Osteoblast (primary cell): Measurements from ENCODE around the gene F8. TPM values are rescaled to one million over a fixed set of nuclear protein-coding genes. Genes with fewer than 3 reads are reported as not detected.

ENCODE experiments used
- DNase-seq: peaks from one replicate; pipeline ENCODE4 v3.0.0; 2011; ENCODE audit warnings: low spot score, mixed read lengths; ENCODE audit not compliant: insufficient read length; ENCODE audit errors: missing footprints
- H2AFZ ChIP-seq: 2 replicates; pipeline ENCODE4 v1.6.0; 2011; ENCODE audit warnings: mild to moderate bottlenecking, low read length
- H3K27ac ChIP-seq: 2 replicates; pipeline ENCODE4 v1.5.1; 2011; ENCODE audit warnings: mild to moderate bottlenecking, low read depth, low read length, moderate library complexity
- H3K27me3 ChIP-seq: 2 replicates; pipeline ENCODE4 v1.6.0; 2012; ENCODE audit warnings: mild to moderate bottlenecking, control low read depth, inconsistent platforms, low read length, moderate library complexity; ENCODE audit not compliant: insufficient read depth
- H3K36me3 ChIP-seq: 2 replicates; pipeline ENCODE4 v1.5.1; 2011; ENCODE audit warnings: mild to moderate bottlenecking, low read length, control low read depth, moderate library complexity; ENCODE audit not compliant: insufficient read depth
- H3K4me1 ChIP-seq: 2 replicates; pipeline ENCODE4 v1.5.1; 2011; ENCODE audit warnings: mild to moderate bottlenecking, low read length, control low read depth, moderate library complexity; ENCODE audit not compliant: insufficient read depth
- H3K4me2 ChIP-seq: 2 replicates; pipeline ENCODE4 v1.6.0; 2011; ENCODE audit warnings: mild to moderate bottlenecking, low read length; ENCODE audit not compliant: insufficient read depth
- H3K4me3 ChIP-seq: fragments of 200-600 bp; sonication (generic); 3 replicates; pipeline ENCODE4 v1.5.1; 2012; ENCODE audit warnings: mild to moderate bottlenecking, low read length, inconsistent platforms; ENCODE audit not compliant: insufficient read depth
- H3K79me2 ChIP-seq: 2 replicates; pipeline ENCODE4 v1.6.0; 2012; ENCODE audit warnings: mild to moderate bottlenecking, low read length, control low read depth, inconsistent platforms; ENCODE audit not compliant: insufficient read depth
- H3K9me3 ChIP-seq: 2 replicates; pipeline ENCODE4 v1.5.1; 2011; ENCODE audit warnings: low read depth, low read length, control low read depth
- H4K20me1 ChIP-seq: 2 replicates; pipeline ENCODE4 v1.6.0; 2012; ENCODE audit warnings: mild to moderate bottlenecking, low read length, control low read depth; ENCODE audit not compliant: insufficient read depth
- total RNA-seq: library from RNA; depleted of rRNA; stranded (reverse); fragments of >200 nt; gene quantifications from 2 replicates; pipeline ENCODE4 v1.2.3, GENCODE V29; 2012
- TF ChIP-seq, protein P1 (sequence below): IDR thresholded peaks from 2 replicates; pipeline ENCODE4 v1.5.1; 2011; ENCODE audit warnings: mild to moderate bottlenecking, low read depth, low read length, moderate library complexity; ENCODE audit errors: extremely low read depth

Gene F8
- total RNA-seq, 1 donor: 10.9 TPM

DNA sequence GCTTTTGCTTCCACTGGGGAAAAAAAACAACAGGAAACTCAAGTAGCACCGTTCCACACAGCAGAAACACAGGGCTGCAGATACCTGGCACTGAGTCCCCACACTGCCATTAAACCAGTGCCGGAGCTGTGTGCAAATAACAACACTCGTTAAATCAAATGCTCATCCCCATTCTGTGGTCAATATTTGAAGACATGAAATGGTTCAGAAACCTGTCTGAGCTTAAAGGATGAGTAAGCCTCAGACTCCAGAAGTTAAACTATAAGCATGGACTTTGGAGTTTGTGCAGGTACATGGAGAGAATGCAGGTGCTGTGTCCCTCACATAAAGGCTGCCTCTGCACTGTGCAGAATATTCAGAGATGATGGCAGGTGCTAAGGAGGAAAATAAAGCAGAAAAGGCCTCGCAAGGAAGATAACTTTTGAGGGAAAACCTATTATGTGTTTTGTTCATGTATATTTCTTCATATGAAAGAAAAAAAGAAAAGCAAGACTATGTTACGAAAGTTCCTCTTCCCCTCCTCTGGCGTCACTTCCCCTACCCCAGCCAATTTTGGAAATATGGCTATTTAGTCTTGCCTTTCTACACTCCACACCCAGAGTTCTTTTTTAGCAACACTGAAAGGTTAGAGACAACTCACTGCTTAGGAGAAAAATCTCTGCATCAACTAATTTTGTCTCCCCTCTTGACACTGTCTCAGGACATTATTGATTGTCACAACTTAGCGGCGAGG, 221.9 kb downstream of the F8 start:
- Histone ChIP-seq H3K79me2 (peaks cover 12% of the 10 kb centered on the region), H3K4me3 (no peak overlapping the region), H2AFZ (no peak overlapping the region), H4K20me1 (no peaks in the 10 kb centered on the region), H3K9me3 (no peaks in the 10 kb centered on the region), H3K27ac (no peak overlapping the region), H3K36me3 (no peaks in the 10 kb centered on the region), H3K4me2 (no peak overlapping the region), H3K4me1 (peaks cover 20% of the 10 kb centered on the region), H3K27me3 (no peaks in the 10 kb centered on the region)
- TF ChIP-seq, protein P1, sequence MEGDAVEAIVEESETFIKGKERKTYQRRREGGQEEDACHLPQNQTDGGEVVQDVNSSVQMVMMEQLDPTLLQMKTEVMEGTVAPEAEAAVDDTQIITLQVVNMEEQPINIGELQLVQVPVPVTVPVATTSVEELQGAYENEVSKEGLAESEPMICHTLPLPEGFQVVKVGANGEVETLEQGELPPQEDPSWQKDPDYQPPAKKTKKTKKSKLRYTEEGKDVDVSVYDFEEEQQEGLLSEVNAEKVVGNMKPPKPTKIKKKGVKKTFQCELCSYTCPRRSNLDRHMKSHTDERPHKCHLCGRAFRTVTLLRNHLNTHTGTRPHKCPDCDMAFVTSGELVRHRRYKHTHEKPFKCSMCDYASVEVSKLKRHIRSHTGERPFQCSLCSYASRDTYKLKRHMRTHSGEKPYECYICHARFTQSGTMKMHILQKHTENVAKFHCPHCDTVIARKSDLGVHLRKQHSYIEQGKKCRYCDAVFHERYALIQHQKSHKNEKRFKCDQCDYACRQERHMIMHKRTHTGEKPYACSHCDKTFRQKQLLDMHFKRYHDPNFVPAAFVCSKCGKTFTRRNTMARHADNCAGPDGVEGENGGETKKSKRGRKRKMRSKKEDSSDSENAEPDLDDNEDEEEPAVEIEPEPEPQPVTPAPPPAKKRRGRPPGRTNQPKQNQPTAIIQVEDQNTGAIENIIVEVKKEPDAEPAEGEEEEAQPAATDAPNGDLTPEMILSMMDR: no peak
- no peak for DNase-seq

DNA sequence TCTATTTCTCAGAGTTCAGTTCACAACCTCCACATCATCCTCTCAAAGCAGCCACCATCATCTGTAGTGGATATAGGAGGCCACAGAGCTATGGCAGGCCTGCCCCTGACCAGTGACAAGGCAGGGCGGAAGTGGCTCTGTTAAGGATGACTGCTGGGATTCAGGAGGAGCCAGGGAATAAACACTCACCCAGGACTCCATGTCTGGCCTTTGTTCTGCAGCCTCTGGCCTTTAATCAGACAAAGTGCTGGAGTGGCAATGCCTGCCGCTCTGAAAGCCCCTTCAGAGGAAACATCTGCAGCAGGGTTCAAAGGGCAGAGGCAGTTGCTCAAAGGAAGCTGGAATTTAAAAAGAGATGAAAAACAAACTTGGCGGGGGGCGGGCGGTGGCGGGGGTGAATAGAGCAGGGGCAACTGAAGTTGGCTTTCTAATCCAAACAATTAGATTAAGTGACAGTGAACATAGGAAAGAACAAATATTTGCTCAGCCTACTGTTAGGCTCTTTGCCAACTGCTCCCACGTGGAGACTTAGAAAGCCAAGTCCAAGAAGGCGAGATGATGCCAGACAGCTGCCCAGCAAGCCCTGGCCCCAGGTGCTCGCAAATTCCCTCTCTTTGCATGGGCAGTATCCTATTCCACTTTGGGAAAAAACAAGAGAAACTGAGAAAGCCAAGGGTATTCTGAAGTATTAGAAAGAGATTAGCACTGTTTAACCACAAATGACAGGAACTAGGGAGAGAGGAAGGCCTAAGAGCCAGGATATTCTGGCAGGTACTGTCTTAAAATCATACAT, 222.8 kb downstream of the F8 start:
- Histone ChIP-seq H2AFZ (no peak overlapping the region), H3K4me3 (no peak overlapping the region), H4K20me1 (no peaks in the 10 kb centered on the region), H3K9me3 (no peaks in the 10 kb centered on the region), H3K4me2 (peak overlapping the region; percentile 37), H3K79me2 (peaks cover 12% of the 10 kb centered on the region), H3K36me3 (no peaks in the 10 kb centered on the region), H3K27ac (peak overlapping the region; percentile 67), H3K27me3 (no peaks in the 10 kb centered on the region), H3K4me1 (peaks cover 20% of the 10 kb centered on the region)
- peak; percentile 78 for DNase-seq
- TF ChIP-seq, protein P1: no peak

DNA sequence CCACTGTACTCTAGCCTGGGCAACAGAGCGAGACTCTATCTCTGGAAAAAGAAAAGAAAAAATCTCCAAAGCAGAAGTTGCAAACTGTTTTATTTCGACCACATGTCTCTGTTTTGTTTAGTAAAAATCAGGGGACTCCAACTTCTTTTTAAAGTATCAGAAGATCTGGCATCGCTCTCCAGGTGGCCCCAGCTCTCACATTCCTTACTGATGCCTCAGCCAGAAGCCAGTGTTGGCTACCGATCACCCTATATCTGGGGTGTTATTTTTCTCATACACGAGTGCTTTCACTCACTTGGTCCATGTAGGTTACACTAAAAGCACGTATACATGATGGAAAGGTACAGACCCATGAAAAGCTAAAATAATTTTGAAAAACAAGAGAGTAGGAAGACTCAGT, 225.5 kb downstream of the F8 start:
- H3K27ac ChIP-seq: no peak overlapping the region
- TF ChIP-seq, protein P1: no peak
- H2AFZ ChIP-seq: no peak overlapping the region
- H3K36me3 ChIP-seq: no peaks in the 10 kb centered on the region
- DNase-seq: no peak
- no peaks in the 10 kb centered on the region for H4K20me1 ChIP-seq
- no peaks in the 10 kb centered on the region for H3K9me3 ChIP-seq
- H3K27me3 ChIP-seq: no peaks in the 10 kb centered on the region
- no peak overlapping the region for H3K4me3 ChIP-seq
- H3K4me2 ChIP-seq: no peak overlapping the region
- H3K79me2 ChIP-seq: peaks cover 7% of the 10 kb centered on the region
- H3K4me1 ChIP-seq: peaks cover 15% of the 10 kb centered on the region

DNA sequence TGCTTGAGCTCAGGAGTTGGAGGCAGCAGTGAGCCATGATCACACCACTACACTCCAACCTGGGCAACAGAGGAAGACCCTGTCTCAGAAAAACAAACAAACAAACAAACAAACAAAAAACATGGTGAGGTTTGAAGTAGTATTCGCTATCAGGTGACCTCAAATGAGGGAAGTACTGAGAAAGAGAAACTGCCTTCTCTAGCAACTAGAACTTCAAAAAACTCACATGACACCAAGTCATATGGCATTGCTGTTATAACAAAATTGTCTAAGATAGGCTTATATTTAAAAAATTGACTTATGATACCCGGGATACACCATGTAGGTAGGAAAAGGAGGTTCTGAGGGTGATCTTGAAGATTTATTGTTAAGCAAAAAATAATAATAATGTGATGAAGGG, 227.5 kb downstream of the F8 start:
- H2AFZ ChIP-seq: no peak overlapping the region
- no peaks in the 10 kb centered on the region for H4K20me1 ChIP-seq
- H3K27me3 ChIP-seq: no peaks in the 10 kb centered on the region
- H3K9me3 ChIP-seq: no peaks in the 10 kb centered on the region
- TF ChIP-seq, protein P1: no peak
- DNase-seq: no peak
- peaks cover 5% of the 10 kb centered on the region for H3K79me2 ChIP-seq
- H3K4me3 ChIP-seq: no peak overlapping the region
- H3K36me3 ChIP-seq: no peaks in the 10 kb centered on the region
- H3K27ac ChIP-seq: no peak overlapping the region
- H3K4me1 ChIP-seq: peaks cover 12% of the 10 kb centered on the region
- no peak overlapping the region for H3K4me2 ChIP-seq
